ENCODE measurements around the gene MYOF.
"Not testable (repeated sequence)": the region's sequence is repeated elsewhere in the genome, so short reads cannot be mapped to it uniquely, and the experiment has no call there.

Gene MYOF

GRCh38 chr10:93422118-93422517, 60.0 kb downstream of the MYOF start:
- TF ChIP-seq TAF1 (IDR thresholded peaks at IDR 0.05; ENCODE audit: low read depth, low read length) (no peak), POLR2A (IDR thresholded peaks at IDR 0.05; ENCODE audit: low read depth, low read length) (no peak), POLR2AphosphoS5 (IDR thresholded peaks at IDR 0.05; ENCODE audit: low read depth, low read length) (no peak), POU2F2 (IDR thresholded peaks at IDR 0.05; ENCODE audit: low read depth, low read length) (no peak), SPI1 (IDR thresholded peaks at IDR 0.05; ENCODE audit: low read depth, low read length) (no peak), PAX5 (IDR thresholded peaks at IDR 0.05; ENCODE audit: insufficient read depth, low read length, severe bottlenecking) (no peak)
- FAIRE-seq (no peak), DNase-seq (ENCODE audit: insufficient read length, low spot score) (no peak)

- DNase-seq (ENCODE audit: insufficient read length, low spot score) (no peak), FAIRE-seq (no peak)
- TF ChIP-seq TAF1 (IDR thresholded peaks at IDR 0.05; ENCODE audit: low read depth, low read length) (no peak), POLR2AphosphoS5 (IDR thresholded peaks at IDR 0.05; ENCODE audit: low read depth, low read length) (no peak), POU2F2 (IDR thresholded peaks at IDR 0.05; ENCODE audit: low read depth, low read length) (no peak), SPI1 (IDR thresholded peaks at IDR 0.05; ENCODE audit: low read depth, low read length) (no peak)
These were observed 60.9 kb downstream of the MYOF start for GRCh38 chr10:93420944-93421825.

- DNase-seq (ENCODE audit: insufficient read length, low spot score) (no peak), FAIRE-seq (no peak)
- TF ChIP-seq POLR2A (IDR thresholded peaks at IDR 0.05; ENCODE audit: low read depth, low read length) (no peak), POLR2AphosphoS5 (IDR thresholded peaks at IDR 0.05; ENCODE audit: low read depth, low read length) (no peak), POU2F2 (IDR thresholded peaks at IDR 0.05; ENCODE audit: low read depth, low read length) (no peak), TAF1 (IDR thresholded peaks at IDR 0.05; ENCODE audit: low read depth, low read length) (no peak), SPI1 (IDR thresholded peaks at IDR 0.05; ENCODE audit: low read depth, low read length) (no peak), PAX5 (IDR thresholded peaks at IDR 0.05; ENCODE audit: insufficient read depth, low read length, severe bottlenecking) (no peak)
These were observed 62.0 kb downstream of the MYOF start for GRCh38 chr10:93420091-93420490.

- DNase-seq (ENCODE audit: insufficient read length, low spot score); FAIRE-seq: not testable (repeated sequence)
These were observed 63.1 kb downstream of the MYOF start for GRCh38 chr10:93419016-93419415.

- no peak for DNase-seq (ENCODE audit: insufficient read length, low spot score)
- no peak for FAIRE-seq
- TF ChIP-seq POLR2A (IDR thresholded peaks at IDR 0.05; ENCODE audit: low read depth, low read length) (no peak), POU2F2 (IDR thresholded peaks at IDR 0.05; ENCODE audit: low read depth, low read length) (no peak), SPI1 (IDR thresholded peaks at IDR 0.05; ENCODE audit: low read depth, low read length) (no peak), PAX5 (IDR thresholded peaks at IDR 0.05; ENCODE audit: insufficient read depth, low read length, severe bottlenecking) (no peak)
These were observed 64.2 kb downstream of the MYOF start for GRCh38 chr10:93417921-93418320.

- TF ChIP-seq TAF1 (IDR thresholded peaks at IDR 0.05; ENCODE audit: low read depth, low read length) (no peak), SPI1 (IDR thresholded peaks at IDR 0.05; ENCODE audit: low read depth, low read length) (no peak), POLR2AphosphoS5 (IDR thresholded peaks at IDR 0.05; ENCODE audit: low read depth, low read length) (no peak), POU2F2 (IDR thresholded peaks at IDR 0.05; ENCODE audit: low read depth, low read length) (no peak), POLR2A (IDR thresholded peaks at IDR 0.05; ENCODE audit: low read depth, low read length) (no peak), PAX5 (IDR thresholded peaks at IDR 0.05; ENCODE audit: insufficient read depth, low read length, severe bottlenecking) (no peak)
- FAIRE-seq: no peak
- no peak for DNase-seq (ENCODE audit: insufficient read length, low spot score)
These were observed 64.9 kb downstream of the MYOF start for GRCh38 chr10:93417266-93417665.

GRCh38 chr10:93416824-93417223, 65.3 kb downstream of the MYOF start:
- TF ChIP-seq TAF1 (IDR thresholded peaks at IDR 0.05; ENCODE audit: low read depth, low read length) (no peak), POLR2AphosphoS5 (IDR thresholded peaks at IDR 0.05; ENCODE audit: low read depth, low read length) (no peak), PAX5 (IDR thresholded peaks at IDR 0.05; ENCODE audit: insufficient read depth, low read length, severe bottlenecking) (no peak), POU2F2 (IDR thresholded peaks at IDR 0.05; ENCODE audit: low read depth, low read length) (no peak), SPI1 (IDR thresholded peaks at IDR 0.05; ENCODE audit: low read depth, low read length) (no peak), POLR2A (IDR thresholded peaks at IDR 0.05; ENCODE audit: low read depth, low read length) (no peak)
- no peak for DNase-seq (ENCODE audit: insufficient read length, low spot score)
- FAIRE-seq: no peak

GRCh38 chr10:93415693-93416092, 66.4 kb downstream of the MYOF start:
- no peak for FAIRE-seq

GRCh38 chr10:93413252-93413689, 68.9 kb downstream of the MYOF start:
- no peak for FAIRE-seq
- DNase-seq (ENCODE audit: insufficient read length, low spot score): no peak
- TF ChIP-seq SPI1 (IDR thresholded peaks at IDR 0.05; ENCODE audit: low read depth, low read length) (no peak), POLR2A (IDR thresholded peaks at IDR 0.05; ENCODE audit: low read depth, low read length) (no peak), POU2F2 (IDR thresholded peaks at IDR 0.05; ENCODE audit: low read depth, low read length) (no peak), TAF1 (IDR thresholded peaks at IDR 0.05; ENCODE audit: low read depth, low read length) (no peak), POLR2AphosphoS5 (IDR thresholded peaks at IDR 0.05; ENCODE audit: low read depth, low read length) (no peak), PAX5 (IDR thresholded peaks at IDR 0.05; ENCODE audit: insufficient read depth, low read length, severe bottlenecking) (no peak)

More at GRCh38 chr10:93415693-93416092, 66.4 kb downstream of the MYOF start:
- no peak for DNase-seq (ENCODE audit: insufficient read length, low spot score)
- no peak for TF ChIP-seq POLR2A (IDR thresholded peaks at IDR 0.05; ENCODE audit: low read depth, low read length)
- no peak for TF ChIP-seq TAF1 (IDR thresholded peaks at IDR 0.05; ENCODE audit: low read depth, low read length)
- TF ChIP-seq PAX5 (IDR thresholded peaks at IDR 0.05; ENCODE audit: insufficient read depth, low read length, severe bottlenecking): no peak
- TF ChIP-seq POU2F2 (IDR thresholded peaks at IDR 0.05; ENCODE audit: low read depth, low read length): no peak
- TF ChIP-seq SPI1 (IDR thresholded peaks at IDR 0.05; ENCODE audit: low read depth, low read length): no peak

GRCh38 chr10:93412801-93413200, 69.3 kb downstream of the MYOF start:
- no peak for DNase-seq (ENCODE audit: insufficient read length, low spot score)
- FAIRE-seq: no peak
- TF ChIP-seq POU2F2 (IDR thresholded peaks at IDR 0.05; ENCODE audit: low read depth, low read length) (no peak), POLR2AphosphoS5 (IDR thresholded peaks at IDR 0.05; ENCODE audit: low read depth, low read length) (no peak), POLR2A (IDR thresholded peaks at IDR 0.05; ENCODE audit: low read depth, low read length) (no peak), TAF1 (IDR thresholded peaks at IDR 0.05; ENCODE audit: low read depth, low read length) (no peak), SPI1 (IDR thresholded peaks at IDR 0.05; ENCODE audit: low read depth, low read length) (no peak), PAX5 (IDR thresholded peaks at IDR 0.05; ENCODE audit: insufficient read depth, low read length, severe bottlenecking) (no peak)
